GM12872 (cell line): Measurements from ENCODE around the gene CD9.

Experiments
- CTCF ChIP-seq: IDR thresholded peaks from 3 replicates; pipeline ENCODE4 v1.5.1; 2011; ENCODE audit warnings: low read depth, mild to moderate bottlenecking, low read length, moderate library complexity; ENCODE audit not compliant: insufficient read depth

Gene CD9

GRCh38 chr12:6185961-6186827 is 14.0 kb upstream of the CD9 start:
- TF ChIP-seq CTCF, result no peak

- 0 out of 3 replicates have a peak, but pooled peaks have one; percentile 17 for TF ChIP-seq CTCF
These were observed 12.0 kb upstream of the CD9 start for GRCh38 chr12:6187948-6188793.

- TF ChIP-seq CTCF, result no peak
These were observed 11.2 kb upstream of the CD9 start for GRCh38 chr12:6189028-6189427.

GRCh38 chr12:6192604-6193380 is 7.4 kb upstream of the CD9 start:
- no peak for TF ChIP-seq CTCF

GRCh38 chr12:6193853-6194815 is 6.1 kb upstream of the CD9 start:
- TF ChIP-seq CTCF, result no peak

DNA sequence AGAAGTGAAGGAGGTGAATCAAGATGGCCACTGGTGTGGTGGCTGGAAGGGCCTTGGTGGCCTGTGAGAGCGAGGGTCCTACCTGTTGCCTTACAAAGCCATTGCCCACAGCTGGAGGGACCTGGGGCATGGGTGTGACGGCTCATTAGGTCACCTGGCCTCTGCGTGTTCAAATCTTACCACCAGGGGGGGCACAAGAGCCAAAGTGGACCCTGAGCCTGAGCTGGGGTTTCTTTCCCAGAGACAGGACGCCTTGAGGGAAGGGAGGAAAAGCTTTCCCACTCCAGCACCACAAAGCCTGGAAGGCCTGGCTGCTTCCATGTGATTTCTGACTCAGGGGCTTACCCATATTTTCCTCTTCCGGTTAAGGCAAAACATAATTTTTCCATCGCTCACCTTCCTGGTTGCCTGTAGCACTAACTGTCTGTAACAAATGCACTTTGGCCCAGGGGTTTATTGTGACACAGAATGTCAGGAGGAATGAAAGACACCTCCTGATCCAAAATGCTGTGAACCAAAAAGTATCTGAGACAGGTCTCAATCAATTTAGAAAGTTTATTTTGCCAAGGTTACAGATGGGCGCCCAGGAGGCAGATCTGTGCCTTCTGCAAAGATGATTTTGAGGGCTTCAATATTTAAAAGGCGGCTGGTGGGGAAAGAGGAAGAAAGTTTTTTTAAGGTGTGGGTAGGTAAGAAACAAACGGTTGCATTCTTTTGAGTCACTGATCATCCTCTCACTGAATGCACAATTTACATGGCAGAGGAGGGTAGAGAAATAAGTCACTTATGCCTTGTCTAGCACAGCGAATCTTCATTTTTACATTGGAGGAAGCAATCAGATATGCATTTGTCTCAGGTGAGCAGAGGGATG is 4.3 kb upstream of the CD9 start:
- TF ChIP-seq CTCF, result peak; percentile 98
